ENCODE results near the gene GREB1L. TPM values are rescaled to one million over a fixed set of nuclear protein-coding genes. Genes with fewer than 3 reads are reported as not detected.

GREB1L gene
- total RNA-seq, 4 donors from 2014 or later, result 5.1 to 17.8 (median 6.9) TPM

GRCh38 chr18:21490748-21491147 lies 248.7 kb downstream of the GREB1L start:
- Histone ChIP-seq H3K27ac (no peak overlapping the region), H3K36me3 (no peaks in the 10 kb centered on the region), H3K4me3 (no peak overlapping the region), H3K9me3 (no peaks in the 10 kb centered on the region), H3K27me3 (no peaks in the 10 kb centered on the region), H3K4me1 (no peaks in the 10 kb centered on the region)
- 64 to 65% methylated on average over 4 of the region's 4 CpGs for WGBS, 2 donors
- TF ChIP-seq POLR2A (IDR thresholded peaks at IDR 0.05) (no peak), EP300 (IDR thresholded peaks at IDR 0.05) (no peak), CTCF (IDR thresholded peaks at IDR 0.05) (no peak)
- no peak for DNase-seq (ENCODE audit: low spot score in 2 of 2)

- Histone ChIP-seq H3K9me3 (no peaks in the 10 kb centered on the region), H3K27me3 (no peaks in the 10 kb centered on the region), H3K36me3 (peaks cover 0 to 9% (median 0%) of the 10 kb centered on the region in 3 donors), H3K4me1 (no peaks in the 10 kb centered on the region), H3K27ac (no peak overlapping the region), H3K4me3 (no peak overlapping the region)
- 49 to 69% methylated on average over 12 of the region's 12 CpGs for WGBS, 2 donors
- DNase-seq (ENCODE audit: low spot score in 2 of 2), result no peak
- TF ChIP-seq POLR2A (IDR thresholded peaks at IDR 0.05) (no peak), EP300 (IDR thresholded peaks at IDR 0.05) (no peak), CTCF (IDR thresholded peaks at IDR 0.05) (no peak)
These were observed 254.3 kb downstream of the GREB1L start for GRCh38 chr18:21496277-21496835.

GRCh38 chr18:21499997-21500396 lies 258.0 kb downstream of the GREB1L start:
- TF ChIP-seq EP300 (IDR thresholded peaks at IDR 0.05) (no peak), CTCF (IDR thresholded peaks at IDR 0.05) (no peak), POLR2A (IDR thresholded peaks at IDR 0.05) (no peak)
- Histone ChIP-seq H3K4me1 (no peaks in the 10 kb centered on the region), H3K27me3 (no peaks in the 10 kb centered on the region), H3K36me3 (peaks cover 0 to 9% (median 0%) of the 10 kb centered on the region in 3 donors), H3K9me3 (no peaks in the 10 kb centered on the region), H3K4me3 (no peak overlapping the region), H3K27ac (no peak overlapping the region)
- DNase-seq (ENCODE audit: low spot score in 2 of 2), result no peak
- 88 to 93% methylated on average over 9 to 11 of the region's 16 CpGs for WGBS, 2 donors

- H3K27me3 ChIP-seq, result no peaks in the 10 kb centered on the region
- no peaks in the 10 kb centered on the region for H3K4me1 ChIP-seq
- H3K9me3 ChIP-seq, result no peaks in the 10 kb centered on the region
- no peak overlapping the region for H3K4me3 ChIP-seq
- 76 to 78% methylated on average over 7 of the region's 7 CpGs for WGBS, 2 donors
- H3K27ac ChIP-seq, result no peak overlapping the region
- no peak for DNase-seq (ENCODE audit: low spot score in 2 of 2)
- TF ChIP-seq EP300 (IDR thresholded peaks at IDR 0.05) (no peak), CTCF (IDR thresholded peaks at IDR 0.05) (no peak), POLR2A (IDR thresholded peaks at IDR 0.05) (no peak)
- peaks cover 0 to 9% (median 0%) of the 10 kb centered on the region in 3 donors for H3K36me3 ChIP-seq
These were observed 260.6 kb downstream of the GREB1L start for GRCh38 chr18:21502661-21503060.

- TF ChIP-seq POLR2A (IDR thresholded peaks at IDR 0.05), result no peak
- no peak for TF ChIP-seq EP300 (IDR thresholded peaks at IDR 0.05)
- no peak for TF ChIP-seq CTCF (IDR thresholded peaks at IDR 0.05)
- 86 to 88% methylated on average over 13 of the region's 13 CpGs for WGBS, 2 donors
These were observed 266.1 kb downstream of the GREB1L start for GRCh38 chr18:21507913-21508701.

More at GRCh38 chr18:21507913-21508701, 266.1 kb downstream of the GREB1L start:
- Histone ChIP-seq H3K9me3 (peaks cover 0 to 17% (median 0%) of the 10 kb centered on the region in 4 donors), H3K27me3 (no peaks in the 10 kb centered on the region), H3K36me3 (peaks cover 0 to 8% (median 0%) of the 10 kb centered on the region in 3 donors), H3K4me1 (no peaks in the 10 kb centered on the region), H3K4me3 (no peak overlapping the region), H3K27ac (no peak overlapping the region)
- DNase-seq (ENCODE audit: low spot score in 2 of 2), result no peak

Data from tibial nerve (tissue), 4 donors.